Stimulated activated CD8-positive, alpha-beta memory T cell treated with anti-CD3 and anti-CD28 coated beads, Interleukin-15, amount 100 ng/mL, for 4 hours (primary cell): ENCODE results near the gene NKX2-1.
"Not testable (repeated sequence)": the region's sequence is repeated elsewhere in the genome, so short reads cannot be mapped to it uniquely, and the experiment has no call there.

Source experiments
- DNase-seq, 2 donors: peaks; one replicate each; pipeline ENCODE4 v3.0.0-alpha.2; 2020; ENCODE audit warnings: low read depth in 2 of 2

NKX2-1 gene

DNA sequence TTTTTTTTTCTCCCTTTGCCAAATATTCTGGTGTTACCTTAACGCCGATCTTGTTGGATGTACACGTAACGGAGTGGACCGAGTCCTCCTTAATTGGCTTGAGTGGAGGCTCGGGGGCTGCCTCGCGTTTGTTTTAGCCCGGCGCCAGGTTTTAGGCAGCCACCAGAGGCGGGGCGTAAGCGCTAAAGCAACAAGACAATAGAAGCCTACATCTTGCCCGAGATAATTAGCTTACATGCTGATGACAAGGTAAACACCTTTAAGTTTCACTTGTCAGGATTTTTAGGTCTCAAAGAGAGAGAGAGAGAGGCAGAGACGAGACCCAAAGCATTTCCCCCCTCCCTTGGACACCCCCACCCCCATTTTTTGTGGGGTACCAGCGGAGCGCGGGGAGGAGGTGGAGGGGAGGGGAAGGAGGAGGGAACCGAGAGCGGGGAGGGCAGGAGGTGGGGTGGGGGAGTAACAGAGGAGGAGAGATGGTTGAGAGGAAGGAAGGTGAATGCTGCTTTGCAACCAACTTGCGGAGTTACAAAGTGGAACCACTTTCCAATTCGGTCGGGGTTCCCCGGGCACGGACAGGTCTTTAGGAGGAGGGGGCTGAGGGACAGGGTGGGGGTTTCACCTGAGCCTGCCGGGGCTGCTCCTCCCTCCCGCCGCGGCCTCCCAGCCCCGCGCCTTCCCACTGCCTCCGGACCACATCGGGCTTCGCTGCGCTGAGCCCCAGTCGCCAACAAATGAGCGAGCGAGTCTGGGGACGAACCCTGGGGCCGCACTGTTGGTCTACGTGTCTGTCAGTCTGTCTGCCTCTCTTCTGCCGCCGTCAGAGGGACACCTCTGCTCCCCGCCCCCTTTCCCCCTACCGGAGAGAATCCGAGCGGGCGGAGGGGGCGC, at the start of gene NKX2-1:
Gene NKX2-1 (minus strand): TSS at position 802 of the 891 bp plus-strand sequence. CDS start 103 bp downstream, at position 699.
- DNase-seq, result no peak

DNA sequence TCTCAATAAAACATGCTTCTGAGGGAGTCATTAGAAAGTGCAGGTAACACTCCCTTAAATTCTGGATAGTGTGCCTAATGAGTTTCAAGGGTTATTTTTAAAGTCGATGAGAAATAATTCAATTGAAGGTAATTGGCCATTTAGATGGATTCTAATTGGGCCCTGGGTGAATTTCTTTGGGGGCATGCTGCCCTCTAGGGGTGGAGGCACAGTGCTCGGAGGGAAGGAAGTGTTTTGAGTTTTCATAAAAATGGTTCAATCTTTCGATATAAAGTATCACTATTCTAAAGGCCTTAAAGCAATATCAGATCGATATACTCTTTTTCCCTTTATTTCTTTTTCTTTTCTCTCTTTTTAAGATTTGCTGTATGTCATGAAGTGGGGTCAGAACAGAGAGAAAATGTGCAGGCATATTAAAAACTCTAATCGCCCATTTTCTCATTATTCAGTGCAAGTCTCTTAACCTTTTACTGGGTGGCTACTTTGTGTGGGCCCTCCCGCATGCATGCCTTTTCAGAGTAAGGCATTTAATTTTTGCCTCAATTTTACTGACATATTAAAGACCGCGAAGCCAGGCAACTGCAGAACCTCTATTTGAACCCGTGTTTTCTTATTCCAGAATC, 36.9 kb upstream of the NKX2-1 start:
- DNase-seq, result no peak

DNA sequence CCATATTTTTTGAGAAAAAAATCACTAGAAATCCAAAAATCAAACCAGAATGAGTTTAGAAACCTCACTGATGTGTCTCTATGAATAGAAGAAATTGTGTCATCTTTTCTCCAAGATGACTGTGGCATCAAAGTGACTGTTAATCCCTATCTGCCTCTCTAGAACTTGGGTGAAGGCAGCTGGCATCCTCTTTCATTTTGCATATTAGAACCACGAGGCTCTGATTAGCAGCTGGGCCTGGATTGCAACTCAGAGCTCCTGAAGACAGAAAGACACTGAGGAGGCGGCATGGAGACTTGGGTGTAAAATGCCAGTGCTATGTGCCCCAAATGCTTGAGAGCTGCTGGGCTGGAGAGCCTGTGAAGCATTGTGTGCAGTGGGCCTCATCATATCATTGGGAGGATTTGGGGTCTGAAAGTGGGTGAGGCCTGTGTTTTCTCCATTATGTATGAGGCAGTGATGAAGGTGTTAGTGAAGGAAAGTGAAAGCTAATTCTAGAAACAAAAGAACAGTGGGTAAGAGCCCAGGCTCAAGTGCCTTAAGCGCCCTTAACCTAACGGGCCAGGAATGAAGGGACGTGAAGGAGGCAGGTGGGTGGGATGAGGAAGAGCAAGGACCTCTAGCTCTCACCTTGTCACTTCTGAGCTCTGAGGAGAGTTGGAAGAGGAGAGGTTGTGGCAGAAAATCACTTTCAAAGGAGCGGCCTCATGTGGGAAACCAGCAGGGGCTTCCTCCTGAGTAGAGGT, 36.1 kb upstream of the NKX2-1 start:
- DNase-seq, result no peak

DNA sequence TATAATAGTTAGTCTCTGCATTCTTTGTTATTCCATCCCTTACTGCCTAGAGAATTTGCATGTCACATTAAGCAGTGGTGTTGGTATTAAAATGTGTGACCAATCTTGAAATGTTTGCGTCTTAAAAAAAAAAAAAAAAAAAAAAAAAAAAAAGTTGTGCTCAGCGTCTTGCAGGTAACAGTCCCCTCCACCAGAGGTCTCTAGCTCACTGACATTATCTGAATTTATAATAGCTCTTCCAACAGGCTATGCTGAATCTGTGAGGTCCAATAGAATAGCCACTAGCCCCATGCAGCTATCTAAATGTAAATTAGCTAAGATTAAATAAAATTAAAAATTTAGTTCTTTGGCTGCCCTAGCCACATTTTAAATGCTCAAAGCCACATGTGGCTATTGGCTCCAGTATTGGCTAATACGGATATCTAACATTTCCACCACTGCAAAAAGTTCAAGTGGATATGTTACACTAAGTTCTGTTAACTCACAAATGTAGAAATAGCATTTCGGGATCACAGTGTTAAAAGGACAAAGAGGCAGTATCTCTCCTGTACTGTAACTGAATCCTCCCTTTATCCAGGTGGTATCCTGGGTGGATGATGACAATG, 33.7 kb upstream of the NKX2-1 start:
- no peak for DNase-seq

DNA sequence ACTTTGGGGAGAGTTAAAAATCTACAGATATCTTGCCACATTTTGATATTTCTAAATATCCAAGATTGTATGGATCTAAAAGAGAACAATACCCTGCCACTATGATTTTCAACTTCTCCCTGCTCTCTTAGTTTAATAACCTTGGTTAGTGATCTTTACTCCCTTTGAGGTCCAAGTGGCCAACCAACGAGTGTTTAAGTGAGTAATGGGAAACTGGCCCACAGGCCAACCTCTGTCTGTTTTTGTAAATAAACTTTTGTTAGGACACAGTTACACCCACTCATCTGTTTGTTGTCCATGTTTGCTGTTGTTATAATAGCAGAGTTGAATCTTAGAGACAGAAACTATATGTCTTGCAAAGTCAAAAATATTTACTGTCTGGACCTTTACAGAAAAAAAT, 30.9 kb upstream of the NKX2-1 start:
- DNase-seq, result no peak

DNA sequence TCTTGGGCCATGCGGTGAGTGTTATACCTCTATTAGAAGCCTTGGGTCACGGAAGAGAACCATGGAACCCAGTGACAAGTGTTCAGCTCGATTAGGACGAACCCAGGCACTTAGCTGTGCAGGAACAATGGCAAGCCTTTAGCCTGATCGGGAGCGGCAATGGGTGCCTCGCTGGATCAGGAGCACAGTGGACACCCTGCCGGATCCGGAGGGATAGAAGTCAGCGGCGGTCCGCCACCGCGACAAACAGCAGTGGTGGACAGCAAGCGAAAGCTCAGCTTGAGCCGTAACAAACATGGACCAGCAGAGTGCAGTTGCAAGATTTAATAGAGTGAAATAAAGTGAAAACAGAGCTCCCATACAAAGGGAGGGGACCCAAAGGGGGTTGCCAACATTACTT, 24.2 kb upstream of the NKX2-1 start:
- DNase-seq, result not testable (repeated sequence)

DNA sequence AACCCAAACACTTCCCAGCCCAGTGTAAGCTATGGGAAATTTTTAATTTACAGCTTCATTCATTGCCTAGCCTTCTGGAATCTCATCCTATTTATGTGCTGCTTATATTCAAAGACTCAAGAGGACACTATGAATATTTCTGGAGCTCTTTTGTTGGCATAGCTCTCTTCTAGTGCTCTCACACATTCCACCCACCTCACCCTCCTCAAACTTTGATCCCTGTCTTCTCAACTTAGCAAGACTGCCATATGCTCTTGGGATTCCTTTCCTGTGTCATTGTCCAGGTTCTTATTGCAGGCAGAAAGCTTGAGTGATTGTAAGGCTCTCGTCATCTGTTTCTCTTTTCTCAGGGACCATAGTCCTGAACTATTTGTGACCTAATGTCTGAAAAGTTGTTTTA, 18.0 kb upstream of the NKX2-1 start:
- DNase-seq, result no peak

DNA sequence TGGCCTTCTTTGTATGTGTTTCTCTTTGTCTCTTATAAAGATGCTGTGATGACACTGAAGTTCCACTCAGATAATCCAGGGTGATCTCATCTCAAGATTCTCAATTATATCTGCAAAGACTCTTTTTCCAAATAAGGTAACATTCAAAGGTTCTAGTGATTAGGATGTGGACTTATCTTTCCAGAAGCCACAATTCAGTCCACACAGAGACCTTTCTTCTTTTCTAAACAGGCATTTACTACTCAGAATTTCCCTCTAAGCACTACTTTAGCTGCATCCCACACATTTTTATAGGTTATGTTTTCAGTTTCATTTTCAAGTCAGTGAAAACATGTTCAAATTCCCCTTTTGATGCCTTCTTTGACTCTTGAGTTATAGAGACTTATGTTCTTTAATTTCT, 9.0 kb upstream of the NKX2-1 start:
- no peak for DNase-seq

DNA sequence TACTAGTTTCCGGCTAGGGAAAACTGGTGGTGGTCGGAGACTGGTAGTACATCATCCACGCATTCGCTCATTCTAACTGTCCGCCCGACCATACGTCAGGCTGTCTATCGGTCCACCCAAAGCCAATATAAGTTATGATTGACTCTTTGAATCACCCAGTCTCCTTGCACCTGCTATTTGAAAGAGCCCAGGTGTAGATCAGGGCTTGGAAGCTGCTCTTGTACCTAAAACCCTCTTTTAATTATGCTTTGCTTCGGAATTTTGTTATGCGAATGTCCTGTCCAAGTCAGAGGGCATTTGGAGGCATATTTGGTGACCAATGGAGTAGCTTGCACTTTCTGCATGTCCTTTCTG, 5.7 kb upstream of the NKX2-1 start:
- DNase-seq, result no peak

DNA sequence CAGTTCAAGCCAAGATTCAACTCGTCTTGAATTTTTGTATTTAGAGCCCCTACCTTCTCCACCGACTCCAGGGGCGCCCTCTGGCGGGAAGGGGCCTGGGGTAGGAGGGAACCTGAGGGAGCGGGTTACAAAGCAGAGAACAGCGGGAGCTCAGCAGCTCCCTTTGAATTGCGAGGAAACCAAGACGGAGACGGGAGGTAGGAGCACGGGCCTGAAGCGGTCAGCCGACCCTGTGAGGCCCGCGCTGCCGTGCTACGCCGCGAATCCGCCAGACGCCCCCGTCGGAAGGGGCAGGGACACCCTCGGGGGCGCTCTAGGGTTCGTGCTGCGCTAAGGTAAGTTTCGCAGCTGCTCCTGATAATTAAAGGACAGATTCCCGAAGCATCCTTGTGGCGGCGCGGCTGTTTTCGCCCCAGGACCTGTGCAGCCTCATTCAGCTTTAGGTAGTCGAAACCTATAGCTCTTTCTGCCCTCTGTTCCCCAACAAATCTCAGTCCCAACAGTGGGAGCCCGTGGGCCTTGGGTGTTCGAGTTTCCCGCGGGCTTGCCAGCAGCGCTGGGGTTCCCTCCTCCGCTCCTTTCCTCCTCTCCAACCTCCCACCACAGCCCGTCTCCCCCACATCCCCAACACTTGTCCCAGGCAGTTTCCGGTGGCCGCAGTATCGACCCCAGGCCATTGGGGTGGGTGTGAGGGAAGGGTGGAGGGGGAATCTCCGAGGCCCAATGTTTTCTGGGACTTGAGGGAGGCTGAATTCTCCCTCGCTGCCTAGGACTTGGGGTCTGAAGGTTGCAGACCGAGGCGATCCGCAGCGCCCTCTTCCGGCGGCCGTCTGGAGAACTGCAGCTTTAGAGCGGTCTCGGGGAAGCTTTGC, 5.1 kb upstream of the NKX2-1 start:
- DNase-seq, result no peak

DNA sequence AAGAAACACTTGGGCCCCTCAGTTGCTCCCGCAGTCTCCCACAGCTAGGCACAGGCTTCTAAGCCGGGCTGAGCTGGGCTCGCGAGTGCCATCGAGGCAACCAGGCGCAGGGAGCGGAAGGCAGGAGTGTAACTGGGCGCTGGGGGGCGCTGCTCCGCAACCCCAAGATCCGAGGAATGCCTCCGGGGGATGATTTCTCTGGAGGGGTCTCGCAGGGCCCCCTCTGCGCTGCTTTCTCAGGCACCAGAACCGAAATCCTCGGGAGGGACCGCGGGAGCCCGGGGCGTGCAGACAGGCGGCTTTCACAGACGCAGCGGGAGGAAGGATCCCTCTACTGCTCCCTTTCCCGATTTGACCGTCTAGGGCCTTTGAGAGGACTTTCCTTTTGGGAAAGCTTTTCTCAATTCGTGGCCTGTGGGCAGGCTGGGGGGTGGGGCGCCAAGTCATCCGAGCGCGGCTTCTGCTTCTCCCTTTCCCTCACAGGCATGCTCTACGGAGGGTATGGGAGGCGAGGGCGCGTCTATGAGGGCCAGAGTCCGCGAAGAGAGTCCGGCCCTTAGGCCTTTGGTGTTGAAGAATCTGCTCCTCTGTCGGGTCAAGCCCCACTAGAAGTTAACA, 4.3 kb upstream of the NKX2-1 start:
- no peak for DNase-seq

DNA sequence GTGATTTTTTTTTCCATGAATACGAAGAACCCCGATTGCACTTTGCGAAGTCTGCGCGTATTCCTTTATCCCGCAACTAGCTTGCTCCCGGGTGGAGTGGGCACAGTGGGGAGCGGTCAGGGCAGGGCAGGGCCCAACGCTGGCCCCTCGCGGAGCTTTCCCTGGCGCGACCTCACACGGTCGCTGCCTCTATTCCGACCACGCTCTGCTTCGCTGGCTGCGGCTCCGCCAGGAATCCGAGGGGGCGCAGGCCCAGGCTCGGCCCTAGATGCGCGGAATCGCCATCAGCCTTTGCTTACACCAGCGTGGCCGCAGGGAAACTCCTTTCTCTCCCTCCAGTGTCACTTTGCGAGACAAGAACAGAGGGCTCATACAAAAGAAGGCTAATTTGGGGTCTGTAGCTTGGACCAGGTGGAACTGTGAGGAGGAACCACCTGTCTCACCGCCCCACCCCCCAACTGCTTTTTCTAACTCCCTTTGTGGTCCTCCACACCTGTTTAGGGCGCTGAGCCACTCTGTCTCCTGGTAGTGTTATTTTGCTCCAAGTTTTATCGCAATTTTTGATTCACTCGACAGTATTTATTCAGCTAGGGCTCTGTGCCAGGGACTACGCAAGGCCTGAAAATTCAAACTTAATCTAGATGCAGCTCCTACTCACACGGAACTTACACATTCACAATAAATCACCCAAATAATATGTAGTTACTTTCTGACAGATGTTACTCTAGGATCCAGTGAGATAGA, 3.1 kb upstream of the NKX2-1 start:
- DNase-seq, result no peak

DNA sequence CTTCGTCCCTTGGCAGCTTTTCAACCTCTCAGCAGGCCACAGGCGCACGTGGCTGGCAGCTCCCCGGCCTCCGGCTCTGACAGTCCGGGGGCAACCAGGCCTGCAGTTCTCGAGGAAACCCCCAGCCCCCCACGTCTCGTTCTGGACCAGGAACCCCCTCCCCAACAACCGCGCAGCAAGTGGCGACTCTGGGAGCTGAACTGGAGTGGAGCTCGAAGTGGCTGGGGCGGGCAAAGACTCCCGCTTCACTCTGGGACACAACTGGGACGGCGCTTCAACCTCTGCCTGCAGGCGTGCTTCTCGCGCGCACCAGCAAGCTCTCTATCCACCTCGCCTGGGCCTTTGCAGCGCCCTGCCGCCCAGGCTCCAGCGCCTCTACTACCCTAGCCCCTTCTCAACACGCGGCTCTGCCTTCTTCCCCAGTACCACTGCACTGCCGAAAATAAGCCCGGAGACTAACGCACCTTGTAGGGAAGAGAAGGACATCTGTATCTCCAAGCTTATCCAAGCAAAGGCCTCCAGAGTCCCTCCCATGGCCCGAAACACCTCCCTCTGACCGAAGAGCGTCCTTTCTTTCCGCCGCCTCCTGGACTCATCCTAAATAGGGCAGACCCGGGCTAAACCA, 2.4 kb upstream of the NKX2-1 start:
- DNase-seq, result no peak

DNA sequence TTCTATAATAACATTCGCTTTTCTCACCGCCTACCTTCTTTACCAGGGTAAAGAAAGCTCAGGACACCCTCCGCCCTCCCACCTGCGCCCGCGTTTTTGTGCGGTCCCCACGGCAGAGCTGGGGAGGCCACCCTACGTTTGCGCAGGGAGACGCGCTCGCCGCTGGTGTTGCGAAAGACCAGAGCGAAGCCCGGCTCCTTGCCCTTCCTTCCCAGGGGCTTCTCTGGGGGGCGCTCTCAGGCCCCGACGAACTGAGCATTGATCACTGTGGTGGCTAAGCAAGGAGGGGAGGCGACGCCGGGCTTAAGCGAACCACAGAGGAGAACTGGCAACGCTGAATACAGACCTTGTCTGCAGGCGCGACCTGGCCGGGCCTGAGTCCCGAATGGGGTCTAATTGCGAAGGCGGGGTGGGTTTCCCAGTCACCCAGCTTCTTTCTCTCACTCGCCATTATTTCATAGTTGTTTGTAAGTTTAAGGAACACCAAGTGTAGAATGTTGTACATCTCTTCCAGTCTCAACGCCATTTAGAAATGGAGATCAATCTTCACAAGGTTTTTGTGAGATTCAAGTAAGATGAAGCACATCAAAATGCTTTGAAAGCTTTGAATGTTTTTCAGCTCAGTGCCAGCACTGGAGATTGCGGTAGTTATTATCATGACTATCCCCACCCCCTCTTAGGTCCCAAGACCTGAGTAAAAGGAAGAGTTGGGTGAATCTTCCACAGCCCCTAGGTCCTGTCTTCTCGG, 1.7 kb upstream of the NKX2-1 start:
- DNase-seq, result no peak

DNA sequence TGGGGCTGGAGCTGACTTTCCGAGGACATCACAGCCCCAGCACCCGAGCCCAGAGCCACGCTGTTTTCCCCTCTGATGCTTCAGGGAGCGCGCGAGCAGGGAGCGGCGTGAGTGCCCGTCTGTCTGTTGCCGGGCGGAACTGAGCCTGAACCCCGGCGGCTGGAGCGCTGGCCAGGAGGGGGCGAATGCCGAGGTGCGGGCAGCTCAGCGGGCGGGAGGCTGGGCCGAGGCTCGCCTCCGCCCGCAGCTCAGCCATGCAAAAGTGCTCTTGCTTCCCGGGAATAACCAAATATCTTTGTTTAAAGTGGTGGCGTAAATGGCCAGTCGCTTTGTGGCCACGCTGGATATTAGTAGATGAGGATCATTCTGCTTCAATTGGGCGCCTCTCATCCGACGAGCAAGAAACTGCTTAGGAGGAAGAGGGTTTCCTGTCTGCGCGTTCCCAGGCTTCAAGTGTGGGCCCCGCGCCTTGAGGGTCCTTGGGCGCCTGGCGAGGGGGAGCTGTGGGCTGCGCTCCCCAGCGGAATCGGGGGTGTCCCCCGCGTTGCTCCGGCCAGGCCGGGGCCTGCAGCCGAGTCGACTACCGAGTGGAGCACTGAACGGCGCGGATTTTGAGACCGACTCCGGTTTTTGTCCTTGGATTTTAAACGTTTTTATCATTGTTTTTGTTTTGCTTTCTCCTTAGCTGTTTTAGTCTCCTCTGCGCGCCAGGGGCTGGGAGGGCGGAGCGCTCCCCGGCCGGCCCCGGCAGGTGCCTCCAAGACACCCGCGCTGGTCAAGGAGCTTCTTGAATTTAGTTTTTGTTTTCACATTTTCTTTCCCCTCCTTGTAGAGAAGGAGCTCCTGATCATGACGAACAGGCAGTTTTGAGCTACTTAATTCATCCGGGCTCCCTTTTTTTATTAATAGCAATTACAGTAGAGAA, 831 bp upstream of the NKX2-1 start:
- DNase-seq, result no peak

DNA sequence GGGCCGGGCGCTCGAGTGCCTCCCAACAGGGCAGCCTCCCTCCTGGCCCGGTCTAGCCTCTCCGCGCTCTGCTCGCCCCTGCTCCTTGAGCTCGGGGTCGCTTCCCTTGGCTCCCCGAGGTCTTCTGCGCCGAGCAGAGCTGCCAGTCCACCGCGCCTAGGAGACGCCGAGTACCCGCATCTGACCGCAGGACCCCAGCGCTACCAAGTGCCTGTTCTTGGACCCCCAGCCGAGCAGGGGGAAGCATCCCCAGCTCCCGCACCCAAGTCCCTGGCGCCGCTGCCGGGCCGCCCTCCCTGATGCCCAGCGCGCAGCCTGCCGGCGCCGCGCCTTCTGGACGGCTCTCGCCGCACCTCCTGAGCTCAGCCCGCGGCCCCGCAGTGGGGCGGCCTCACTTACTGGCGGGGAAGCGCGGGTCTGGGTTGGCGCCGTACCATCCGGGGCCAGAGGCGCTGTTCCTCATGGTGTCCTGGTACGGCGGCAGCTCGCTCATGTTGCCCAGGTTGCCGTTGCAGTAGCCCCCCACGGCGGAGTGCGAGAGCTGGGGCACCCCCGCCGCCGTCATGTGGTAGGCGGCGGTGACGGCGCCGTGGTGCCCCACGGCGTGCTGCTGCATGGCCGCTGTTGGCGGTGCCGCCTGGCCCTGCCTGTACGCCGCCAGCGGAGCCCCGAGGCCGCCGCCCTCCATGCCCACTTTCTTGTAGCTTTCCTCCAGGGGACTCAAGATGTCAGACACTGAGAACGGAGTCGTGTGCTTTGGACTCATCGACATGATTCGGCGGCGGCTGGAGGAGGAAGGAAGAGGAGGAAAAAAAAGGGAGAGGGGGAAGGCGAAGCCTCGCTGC, 1.2 kb downstream of the NKX2-1 start:
- DNase-seq, result no peak

DNA sequence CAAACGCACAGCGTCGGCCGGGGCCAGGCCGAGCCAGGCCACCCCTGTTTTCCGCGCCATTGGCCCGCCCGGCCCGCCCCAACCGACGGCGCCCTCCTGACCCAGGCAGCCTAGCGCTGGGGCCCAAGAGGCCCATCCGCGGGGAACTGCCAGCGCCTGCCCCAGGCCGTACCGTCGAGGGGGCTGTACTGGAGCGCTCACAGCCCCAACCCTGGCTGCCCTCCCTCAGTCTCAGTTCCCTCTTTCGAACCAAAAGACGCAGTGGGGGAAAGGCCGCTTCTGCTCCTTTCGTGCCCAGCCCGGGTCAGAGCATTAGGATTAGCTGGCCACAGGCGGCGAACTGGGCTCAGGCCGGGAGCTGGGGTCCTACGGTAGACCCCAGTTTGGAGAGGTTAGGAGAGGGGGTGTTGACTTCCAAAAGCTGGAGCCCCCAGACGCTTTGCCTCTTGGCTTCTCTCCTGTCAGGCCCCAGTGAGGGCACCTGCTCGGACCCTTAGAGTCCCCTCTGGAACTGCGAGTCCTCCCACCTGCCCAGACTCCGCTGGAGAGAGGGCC, 1.9 kb downstream of the NKX2-1 start:
- no peak for DNase-seq
